Ishikawa (cell line): ENCODE data around the gene FABP3.

Experiments
- CEBPB ChIP-seq: IDR thresholded peaks from 2 replicates; pipeline ENCODE4 v1.6.1; 2012
- CREB1 ChIP-seq: IDR thresholded peaks from 2 replicates; pipeline ENCODE4 v1.6.1; 2012; ENCODE audit warnings: low read depth
- EGR1 ChIP-seq: IDR thresholded peaks from 2 replicates; pipeline ENCODE4 v1.6.1; 2012
- EP300 ChIP-seq: IDR thresholded peaks from 2 replicates; pipeline ENCODE4 v1.6.1; 2012; ENCODE audit warnings: borderline replicate concordance
- FOXM1 ChIP-seq: IDR thresholded peaks from 2 replicates; pipeline ENCODE4 v1.6.1; 2012; ENCODE audit warnings: low read depth, borderline replicate concordance
- NFIC ChIP-seq: IDR thresholded peaks from 2 replicates; pipeline ENCODE4 v1.6.1; 2012
- RAD21 ChIP-seq: IDR thresholded peaks from 2 replicates; pipeline ENCODE4 v1.6.1; 2012; ENCODE audit warnings: low read depth
- TAF1 ChIP-seq: IDR thresholded peaks from 2 replicates; pipeline ENCODE4 v1.6.1; 2012; ENCODE audit warnings: low read depth, mild to moderate bottlenecking
- TCF12 ChIP-seq: IDR thresholded peaks from 2 replicates; pipeline ENCODE4 v1.6.1; 2012; ENCODE audit warnings: low read depth
- TEAD4 ChIP-seq: IDR thresholded peaks from 2 replicates; pipeline ENCODE4 v1.6.1; 2012
- YY1 ChIP-seq: IDR thresholded peaks from 2 replicates; pipeline ENCODE4 v1.6.1; 2012; ENCODE audit warnings: low read depth
- ZBTB7A ChIP-seq: IDR thresholded peaks from 2 replicates; pipeline ENCODE4 v1.6.1; 2012; ENCODE audit warnings: low read depth
- TF ChIP-seq, protein P1 (sequence below): IDR thresholded peaks from 2 replicates; pipeline ENCODE4 v1.6.1; 2012
- TF ChIP-seq, protein P2 (sequence below): IDR thresholded peaks from 2 replicates; pipeline ENCODE4 v1.6.1; 2012
- TF ChIP-seq, protein P3 (sequence below): IDR thresholded peaks from 2 replicates; pipeline ENCODE4 v1.6.1; 2012; ENCODE audit warnings: low read depth, mild to moderate bottlenecking

The FABP3 gene

DNA sequence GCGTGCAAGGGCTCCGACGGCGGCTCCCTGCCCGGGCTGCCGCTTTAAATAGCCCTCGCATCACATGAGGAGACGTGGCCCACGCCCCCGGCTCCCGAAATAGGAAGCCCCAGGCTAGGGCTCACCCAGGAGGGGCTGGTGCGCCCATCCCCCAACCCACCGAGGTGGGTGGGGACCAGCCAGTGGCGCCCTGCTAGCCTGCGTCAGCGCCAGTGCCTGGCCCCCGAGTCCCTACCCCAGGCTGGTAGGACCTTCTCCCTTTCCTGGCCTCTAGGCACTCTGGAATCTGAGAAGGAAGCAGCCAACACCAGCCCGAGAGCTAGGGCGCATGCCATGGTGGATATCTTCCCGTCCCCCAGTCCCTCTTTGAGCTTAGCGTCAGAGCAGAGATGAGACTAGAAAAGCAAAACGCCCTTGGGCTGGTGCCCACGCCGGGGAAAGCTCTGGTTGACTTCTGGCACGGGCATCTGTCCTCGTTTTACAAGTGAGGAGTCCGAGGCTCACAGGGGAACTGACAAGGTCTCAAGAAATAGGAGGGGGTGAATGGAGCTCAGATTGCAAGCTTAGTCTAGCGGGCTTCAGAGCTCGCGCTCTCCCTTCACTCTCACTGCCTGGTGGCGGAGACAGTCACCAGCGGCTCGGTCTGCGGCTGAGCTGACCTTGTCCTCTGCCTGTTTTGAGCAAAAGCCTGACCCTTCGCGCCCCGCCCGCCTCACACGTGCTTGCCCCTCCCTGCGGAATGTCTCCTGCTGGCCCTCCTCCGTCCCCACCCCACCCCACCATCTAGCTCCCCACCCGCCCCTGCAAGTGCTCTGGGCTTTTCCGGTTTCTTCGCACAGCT is at the start of gene FABP3:
FABP3 (minus strand) TSS at position 21 of the 841 bp plus-strand sequence. CDS start 62 bp downstream, outside the sequence.
- TF ChIP-seq TAF1 (peak; percentile 26; the same call in 1 of the 2 replicates), YY1 (no peak), CREB1 (no peak), TEAD4 (peak; percentile 94), TCF12 (peak; percentile 57; the same call in 1 of the 2 replicates), EP300 (no peak), EGR1 (no peak), ZBTB7A (peak; percentile 36; the same call in 1 of the 2 replicates)
- TF ChIP-seq, protein P1, sequence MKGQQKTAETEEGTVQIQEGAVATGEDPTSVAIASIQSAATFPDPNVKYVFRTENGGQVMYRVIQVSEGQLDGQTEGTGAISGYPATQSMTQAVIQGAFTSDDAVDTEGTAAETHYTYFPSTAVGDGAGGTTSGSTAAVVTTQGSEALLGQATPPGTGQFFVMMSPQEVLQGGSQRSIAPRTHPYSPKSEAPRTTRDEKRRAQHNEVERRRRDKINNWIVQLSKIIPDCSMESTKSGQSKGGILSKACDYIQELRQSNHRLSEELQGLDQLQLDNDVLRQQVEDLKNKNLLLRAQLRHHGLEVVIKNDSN = peak; percentile 69; the same call in 1 of the 2 replicates
- TF ChIP-seq, protein P2, sequence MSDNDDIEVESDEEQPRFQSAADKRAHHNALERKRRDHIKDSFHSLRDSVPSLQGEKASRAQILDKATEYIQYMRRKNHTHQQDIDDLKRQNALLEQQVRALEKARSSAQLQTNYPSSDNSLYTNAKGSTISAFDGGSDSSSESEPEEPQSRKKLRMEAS = peak; percentile 92

DNA sequence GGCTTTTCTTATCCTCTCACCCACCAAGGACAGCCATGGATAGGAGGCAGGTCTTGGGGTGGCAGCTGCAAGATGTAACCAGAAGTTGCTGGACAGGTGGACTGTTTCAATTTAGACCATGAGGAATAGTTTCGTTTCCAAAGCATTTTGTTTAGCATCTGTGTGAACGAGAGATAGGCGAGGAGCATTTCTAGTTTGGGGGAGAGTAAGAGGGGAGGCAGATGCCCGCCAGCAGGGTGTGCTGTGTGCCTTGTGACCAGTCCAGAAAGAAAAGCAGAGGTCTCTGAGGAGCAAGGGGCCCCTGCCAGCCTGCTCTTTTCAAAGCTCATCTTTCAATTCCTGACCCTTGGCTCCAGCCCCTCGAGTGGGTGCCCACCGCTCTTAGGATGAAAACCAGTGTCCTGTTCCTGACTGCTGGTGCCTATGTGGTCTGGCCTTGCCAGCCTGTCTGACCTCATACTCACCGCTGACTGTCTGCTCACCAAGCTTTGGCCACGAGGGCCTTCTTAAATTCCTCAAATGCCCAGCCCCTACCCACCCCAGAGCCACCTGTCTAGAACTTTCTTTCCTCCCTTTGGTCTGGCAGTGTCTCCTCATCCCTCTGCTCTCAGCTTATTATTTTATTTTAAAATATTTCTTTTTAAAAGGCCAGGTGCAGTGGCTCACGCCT is 48.6 kb upstream of the FABP3 start:
- TF ChIP-seq, protein P2 = no peak
- TF ChIP-seq NFIC (no peak), FOXM1 (no peak), CEBPB (no peak), CREB1 (no peak), EGR1 (no peak)
- TF ChIP-seq, protein P3, sequence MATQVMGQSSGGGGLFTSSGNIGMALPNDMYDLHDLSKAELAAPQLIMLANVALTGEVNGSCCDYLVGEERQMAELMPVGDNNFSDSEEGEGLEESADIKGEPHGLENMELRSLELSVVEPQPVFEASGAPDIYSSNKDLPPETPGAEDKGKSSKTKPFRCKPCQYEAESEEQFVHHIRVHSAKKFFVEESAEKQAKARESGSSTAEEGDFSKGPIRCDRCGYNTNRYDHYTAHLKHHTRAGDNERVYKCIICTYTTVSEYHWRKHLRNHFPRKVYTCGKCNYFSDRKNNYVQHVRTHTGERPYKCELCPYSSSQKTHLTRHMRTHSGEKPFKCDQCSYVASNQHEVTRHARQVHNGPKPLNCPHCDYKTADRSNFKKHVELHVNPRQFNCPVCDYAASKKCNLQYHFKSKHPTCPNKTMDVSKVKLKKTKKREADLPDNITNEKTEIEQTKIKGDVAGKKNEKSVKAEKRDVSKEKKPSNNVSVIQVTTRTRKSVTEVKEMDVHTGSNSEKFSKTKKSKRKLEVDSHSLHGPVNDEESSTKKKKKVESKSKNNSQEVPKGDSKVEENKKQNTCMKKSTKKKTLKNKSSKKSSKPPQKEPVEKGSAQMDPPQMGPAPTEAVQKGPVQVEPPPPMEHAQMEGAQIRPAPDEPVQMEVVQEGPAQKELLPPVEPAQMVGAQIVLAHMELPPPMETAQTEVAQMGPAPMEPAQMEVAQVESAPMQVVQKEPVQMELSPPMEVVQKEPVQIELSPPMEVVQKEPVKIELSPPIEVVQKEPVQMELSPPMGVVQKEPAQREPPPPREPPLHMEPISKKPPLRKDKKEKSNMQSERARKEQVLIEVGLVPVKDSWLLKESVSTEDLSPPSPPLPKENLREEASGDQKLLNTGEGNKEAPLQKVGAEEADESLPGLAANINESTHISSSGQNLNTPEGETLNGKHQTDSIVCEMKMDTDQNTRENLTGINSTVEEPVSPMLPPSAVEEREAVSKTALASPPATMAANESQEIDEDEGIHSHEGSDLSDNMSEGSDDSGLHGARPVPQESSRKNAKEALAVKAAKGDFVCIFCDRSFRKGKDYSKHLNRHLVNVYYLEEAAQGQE = no peak
- TF ChIP-seq, protein P1 = no peak

DNA sequence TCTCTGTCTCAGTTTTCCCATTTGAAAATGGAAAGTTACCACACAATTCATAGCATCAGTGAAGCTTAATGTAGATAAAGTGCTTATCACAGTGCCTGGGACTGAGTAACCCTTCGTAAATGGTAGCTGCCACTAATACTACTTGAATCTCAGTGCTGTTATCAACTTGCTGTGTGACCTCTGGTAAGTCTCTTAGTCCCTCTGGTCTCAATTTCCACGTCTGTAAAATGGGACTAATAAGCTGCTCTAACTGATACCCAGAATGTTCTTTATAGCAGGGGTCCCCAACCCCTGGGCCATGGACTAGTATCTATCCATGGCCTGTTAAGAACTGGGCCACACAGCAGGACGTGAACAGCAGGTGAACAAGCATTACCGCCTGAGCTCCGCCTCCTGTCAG is 47.8 kb upstream of the FABP3 start:
- TF ChIP-seq TAF1 = no peak
- no peak for TF ChIP-seq RAD21
- no peak for TF ChIP-seq EP300
- TF ChIP-seq, protein P3 = no peak
- TF ChIP-seq, protein P2 = no peak
- no peak for TF ChIP-seq YY1
- TF ChIP-seq NFIC = no peak
- TF ChIP-seq EGR1 = no peak
- no peak for TF ChIP-seq TCF12
- TF ChIP-seq, protein P1 = no peak
- no peak for TF ChIP-seq ZBTB7A
- no peak for TF ChIP-seq CREB1

DNA sequence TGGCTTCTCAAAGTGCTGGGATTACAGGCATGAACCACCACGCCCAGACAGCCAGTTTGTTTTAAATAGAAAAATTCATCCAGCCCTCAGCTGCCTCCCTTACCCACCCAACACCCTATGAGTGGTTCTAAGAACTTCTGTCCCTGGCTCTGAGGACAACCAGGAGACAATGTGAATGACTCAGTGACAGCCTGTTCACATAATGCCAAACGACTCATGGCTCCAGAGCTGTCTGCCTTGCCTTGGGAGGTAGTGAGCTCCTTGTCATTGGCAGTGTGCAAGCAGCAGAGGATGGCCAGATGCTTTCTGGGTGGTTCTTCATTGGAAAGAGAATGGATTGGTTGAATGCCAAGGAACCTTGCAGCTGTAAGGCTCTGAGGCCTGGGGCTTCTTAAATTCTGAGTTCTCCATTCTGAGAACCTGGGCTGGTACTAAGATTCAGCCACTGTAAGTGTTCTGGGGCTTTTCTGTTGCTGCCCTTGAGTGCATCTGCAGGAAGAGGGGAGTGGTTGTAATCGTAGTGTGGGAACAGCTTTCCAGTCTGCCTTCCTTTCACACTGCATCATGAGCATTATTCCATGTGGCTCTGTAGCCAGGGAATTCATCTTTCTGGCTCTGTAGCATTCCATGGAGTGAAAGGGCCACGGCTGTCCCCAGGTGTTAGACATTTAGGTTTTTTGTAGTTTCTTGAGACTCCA is 45.9 kb upstream of the FABP3 start:
- TF ChIP-seq RAD21 (no peak), CREB1 (no peak), TCF12 (no peak), EP300 (no peak), TEAD4 (no peak), FOXM1 (no peak), YY1 (no peak), NFIC (no peak)
- TF ChIP-seq, protein P2 = no peak
- TF ChIP-seq, protein P3 = no peak
- TF ChIP-seq, protein P1 = no peak
